Amniotic stem cell (primary cell): ENCODE data around the gene LRMDA.

Source experiments
- DNase-seq: peaks from one replicate; lab custom pipeline; 2025; lab: John Stamatoyannopoulos, UW

LRMDA gene

GRCh38 chr10:75776738-75777504 lies 345.5 kb downstream of the LRMDA start:
- no peak for DNase-seq

- DNase-seq, result no peak
Measured at GRCh38 chr10:75778665-75779064, 347.2 kb downstream of the LRMDA start.

GRCh38 chr10:75779276-75779675 lies 347.9 kb downstream of the LRMDA start:
- DNase-seq, result no peak

- no peak for DNase-seq
Measured at GRCh38 chr10:75782463-75783248, 351.2 kb downstream of the LRMDA start.

- no peak for DNase-seq
Measured at GRCh38 chr10:75788394-75789205, 357.2 kb downstream of the LRMDA start.

GRCh38 chr10:75793848-75794247 lies 362.4 kb downstream of the LRMDA start:
- DNase-seq, result no peak

GRCh38 chr10:75801121-75801520 lies 369.7 kb downstream of the LRMDA start:
- DNase-seq, result no peak

- no peak for DNase-seq
Measured at GRCh38 chr10:75801661-75802060, 370.2 kb downstream of the LRMDA start.

GRCh38 chr10:75803121-75803520 lies 371.7 kb downstream of the LRMDA start:
- no peak for DNase-seq

GRCh38 chr10:75803816-75804552 lies 372.6 kb downstream of the LRMDA start:
- no peak for DNase-seq

GRCh38 chr10:75806186-75806585 lies 374.8 kb downstream of the LRMDA start:
- no peak for DNase-seq

- DNase-seq, result no peak
Measured at GRCh38 chr10:75807456-75807855, 376.0 kb downstream of the LRMDA start.

- no peak for DNase-seq
Measured at GRCh38 chr10:75809003-75809402, 377.6 kb downstream of the LRMDA start.

- no peak for DNase-seq
Measured at GRCh38 chr10:75814014-75814413, 382.6 kb downstream of the LRMDA start.

- no peak for DNase-seq
Measured at GRCh38 chr10:75815066-75815465, 383.6 kb downstream of the LRMDA start.

- no peak for DNase-seq
Measured at GRCh38 chr10:75817198-75817597, 385.8 kb downstream of the LRMDA start.

GRCh38 chr10:75818552-75818951 lies 387.1 kb downstream of the LRMDA start:
- no peak for DNase-seq

GRCh38 chr10:75825235-75825634 lies 393.8 kb downstream of the LRMDA start:
- no peak for DNase-seq

GRCh38 chr10:75825661-75826060 lies 394.2 kb downstream of the LRMDA start:
- DNase-seq, result no peak

- DNase-seq, result no peak
Measured at GRCh38 chr10:75826846-75827245, 395.4 kb downstream of the LRMDA start.

- DNase-seq, result no peak
Measured at GRCh38 chr10:75827587-75828021, 396.2 kb downstream of the LRMDA start.

- no peak for DNase-seq
Measured at GRCh38 chr10:75828413-75828812, 397.0 kb downstream of the LRMDA start.
